A549 (cell line): ENCODE measurements around the gene CXCL12. TPM values are rescaled to one million over a fixed set of nuclear protein-coding genes. Genes with fewer than 3 reads are reported as not detected.

Experiments used
- ATAC-seq, 2 experiments: fragments of 200-7000 bp in 1 of 2; fragments of >200 bp in 1 of 2; cut with Nextera tagmentation in 1 of 2; cut with Tn5 transposase in 1 of 2; 3 replicates each; pipeline versions ENCODE4 v1.8.0 to v1.9.1; 2018 to 2020; ENCODE audit warnings: mild to moderate bottlenecking in 1 of 2, moderate library complexity in 1 of 2
- CTCF ChIA-PET: fragments of 300-600 bp; sonication (Branson Sonifier 250); formaldehyde crosslinking; extraction: SDS; loops from one replicate; lab custom pipeline; 2021; ENCODE audit warnings: antibody characterized with exemption, inconsistent platforms; lab: Yijun Ruan, JAX
- POLR2A ChIA-PET: fragments of 350-600 bp; formaldehyde crosslinking; extraction: SDS; loops from one replicate; lab custom pipeline; 2021; ENCODE audit warnings: antibody characterized with exemption, inconsistent platforms; lab: Yijun Ruan, JAX
- DNase-seq, 2 experiments: peaks; one replicate each; pipeline versions ENCODE4 v3.0.0 to v3.0.0-alpha.2; 2011 to 2016; ENCODE audit warnings: low read depth in 1 of 2, low spot score in 1 of 2
- FAIRE-seq: peaks from 2 replicates; lab custom pipeline; 2011; peaks lifted over from hg19 to GRCh38; lab: Jason Lieb, UNC
- H3K27ac ChIP-seq, 2 experiments: fragments of >200 bp; sonication (Bioruptor Twin); formaldehyde crosslinking; 3 replicates each; pipeline ENCODE4 v1.5.1; 2016 to 2017
- H3K4me1 ChIP-seq: fragments of >200 bp; sonication (Bioruptor Twin); formaldehyde crosslinking; 3 replicates; pipeline ENCODE4 v1.6.1; 2016
- H3K4me2 ChIP-seq: fragments of >200 bp; sonication (Bioruptor Twin); formaldehyde crosslinking; 3 replicates; pipeline ENCODE4 v1.6.1; 2016
- H3K4me3 ChIP-seq: fragments of >200 bp; sonication (Bioruptor Twin); formaldehyde crosslinking; 3 replicates; pipeline ENCODE4 v1.5.1; 2016
- H3K9me3 ChIP-seq: fragments of >200 bp; sonication (Bioruptor Twin); formaldehyde crosslinking; 3 replicates; pipeline ENCODE4 v1.6.1; 2016
- BHLHE40 ChIP-seq: IDR thresholded peaks from 2 replicates; pipeline ENCODE4 v1.6.1; 2012; ENCODE audit warnings: low read depth, low read length, inconsistent platforms
- CEBPB ChIP-seq, 2 experiments: fragments of >200 bp in 1 of 2; sonication (Bioruptor Twin) in 1 of 2; formaldehyde crosslinking in 1 of 2; IDR thresholded peaks; 2 replicates each; pipeline ENCODE4 v1.6.1; 2012 to 2016
- EHF ChIP-seq: fragments of 250-450 bp; sonication (Bioruptor Pico); IDR thresholded peaks from 2 replicates; pipeline ENCODE4 v1.5.0; 2020; ENCODE audit warnings: mild to moderate bottlenecking
- EP300 ChIP-seq, 2 experiments: fragments of >200 bp; sonication (Bioruptor Twin); formaldehyde crosslinking; IDR thresholded peaks; 2 replicates in 1 of 2; 3 replicates in 1 of 2; pipeline ENCODE4 v1.6.1; 2016 to 2017
- ESRRA ChIP-seq: fragments of 150-350 bp; IDR thresholded peaks from 2 replicates; pipeline ENCODE4 v1.6.1; 2014; ENCODE audit warnings: mild to moderate bottlenecking, low read length, borderline replicate concordance
- GATA3 ChIP-seq: IDR thresholded peaks from 2 replicates; pipeline ENCODE4 v1.6.1; 2012; ENCODE audit warnings: borderline replicate concordance
- HOXB13 ChIP-seq: fragments of 250-450 bp; sonication (Bioruptor Pico); IDR thresholded peaks from 2 replicates; pipeline ENCODE4 v1.5.0; 2020; ENCODE audit warnings: low read depth, mild to moderate bottlenecking, moderate library complexity
- HOXB5 ChIP-seq: fragments of 250-450 bp; sonication (Bioruptor Pico); IDR thresholded peaks from 2 replicates; pipeline ENCODE4 v1.5.0; 2020; ENCODE audit warnings: mild to moderate bottlenecking, moderate library complexity
- JUNB ChIP-seq: fragments of >200 bp; sonication (Bioruptor Twin); formaldehyde crosslinking; IDR thresholded peaks from 2 replicates; pipeline ENCODE4 v1.6.1; 2016
- KDM5A ChIP-seq: fragments of 200-600 bp; sonication (generic); IDR thresholded peaks from 2 replicates; pipeline ENCODE4 v1.6.1; 2016; ENCODE audit warnings: antibody characterized with exemption, mild to moderate bottlenecking
- NFE2L2 ChIP-seq: fragments of 150-350 bp; conservative IDR thresholded peaks from 2 replicates; pipeline ENCODE4 v1.6.1; 2014; ENCODE audit warnings: low read length
- NR3C1 ChIP-seq: fragments of >200 bp; sonication (Bioruptor Twin); formaldehyde crosslinking; IDR thresholded peaks from 3 replicates; pipeline ENCODE4 v1.6.1; 2017
- PHF8 ChIP-seq: fragments of 200-600 bp; sonication (generic); IDR thresholded peaks from 2 replicates; pipeline ENCODE4 v1.6.1; 2016; ENCODE audit warnings: low read depth, mild to moderate bottlenecking, antibody characterized with exemption, moderate library complexity, borderline replicate concordance
- POLR2A ChIP-seq: IDR thresholded peaks from 2 replicates; pipeline ENCODE4 v1.6.1; 2012; ENCODE audit warnings: mild to moderate bottlenecking, low read length
- POLR2AphosphoS2 ChIP-seq: conservative IDR thresholded peaks from 2 replicates; pipeline ENCODE4 v1.6.1; 2012; ENCODE audit warnings: low read length, improper control_type of control experiment, inconsistent platforms
- RAD21 ChIP-seq, 2 experiments: fragments of >200 bp in 1 of 2; sonication (Bioruptor Twin) in 1 of 2; formaldehyde crosslinking in 1 of 2; IDR thresholded peaks in 1 of 2; conservative IDR thresholded peaks in 1 of 2; 2 replicates in 1 of 2; 3 replicates in 1 of 2; pipeline ENCODE4 v1.6.1; 2012 to 2018; ENCODE audit warnings: inconsistent platforms in 1 of 2
- RFX5 ChIP-seq: fragments of 450-650 bp; IDR thresholded peaks from 2 replicates; pipeline ENCODE4 v1.7.1; 2014; ENCODE audit warnings: antibody characterized with exemption, mild to moderate bottlenecking, moderate library complexity
- RNF2 ChIP-seq: fragments of 200-600 bp; sonication (generic); IDR thresholded peaks from 2 replicates; pipeline ENCODE4 v1.6.1; 2016; ENCODE audit warnings: low read depth, mild to moderate bottlenecking, antibody characterized with exemption, moderate library complexity, borderline replicate concordance
- TFCP2L1 ChIP-seq: fragments of 250-450 bp; sonication (Bioruptor Pico); IDR thresholded peaks from 2 replicates; pipeline ENCODE4 v1.5.0; 2021; ENCODE audit warnings: mild to moderate bottlenecking
- ZC3H11A ChIP-seq: fragments of 450-650 bp; IDR thresholded peaks from 2 replicates; pipeline ENCODE4 v1.6.1; 2014; ENCODE audit warnings: antibody characterized with exemption, mild to moderate bottlenecking
- ZFP36 ChIP-seq: fragments of 450-650 bp; IDR thresholded peaks from 2 replicates; pipeline ENCODE4 v1.6.1; 2014; ENCODE audit warnings: borderline replicate concordance; ENCODE audit not compliant: partially characterized antibody
- WGBS: methylation state at CpG from one replicate; pipeline ENCODE4 v1.1.6; 2017; ENCODE audit errors: missing lambda C conversion rate; 5-methylcytosine and 5-hydroxymethylcytosine counted together
- polyA plus RNA-seq, 4 experiments: library from polyadenylated mRNA; depleted of rRNA in 3 of 4; stranded (reverse); fragments of >200 nt; fragmentation: RNase III in 1 of 4; extraction: RNeasy Plus Mini Kit Qiagen cat#74134 plus additional on column Dnase treatment in 1 of 4; gene quantifications; 2 replicates in 3 of 4; 3 replicates in 1 of 4; pipeline ENCODE4 v1.2.3, GENCODE V29; 2011 to 2017
- TF ChIP-seq, protein P1 (sequence below): fragments of 200-600 bp; sonication (generic); IDR thresholded peaks from 2 replicates; pipeline ENCODE4 v1.6.1; 2016; ENCODE audit warnings: antibody characterized with exemption, mild to moderate bottlenecking, moderate library complexity
- TF ChIP-seq, protein P2 (sequence below): fragments of >200 bp; sonication (Bioruptor Twin); formaldehyde crosslinking; IDR thresholded peaks from 3 replicates; pipeline ENCODE4 v1.6.1; 2016
- TF ChIP-seq, protein P3 (sequence below): IDR thresholded peaks from 2 replicates; pipeline ENCODE4 v1.6.1; 2012; ENCODE audit warnings: low read depth, borderline replicate concordance

CXCL12 gene
- polyA plus RNA-seq, 2 of the 4 experiments (the other 2 are of a cell fraction), result 0.13 to 0.17 TPM

DNA sequence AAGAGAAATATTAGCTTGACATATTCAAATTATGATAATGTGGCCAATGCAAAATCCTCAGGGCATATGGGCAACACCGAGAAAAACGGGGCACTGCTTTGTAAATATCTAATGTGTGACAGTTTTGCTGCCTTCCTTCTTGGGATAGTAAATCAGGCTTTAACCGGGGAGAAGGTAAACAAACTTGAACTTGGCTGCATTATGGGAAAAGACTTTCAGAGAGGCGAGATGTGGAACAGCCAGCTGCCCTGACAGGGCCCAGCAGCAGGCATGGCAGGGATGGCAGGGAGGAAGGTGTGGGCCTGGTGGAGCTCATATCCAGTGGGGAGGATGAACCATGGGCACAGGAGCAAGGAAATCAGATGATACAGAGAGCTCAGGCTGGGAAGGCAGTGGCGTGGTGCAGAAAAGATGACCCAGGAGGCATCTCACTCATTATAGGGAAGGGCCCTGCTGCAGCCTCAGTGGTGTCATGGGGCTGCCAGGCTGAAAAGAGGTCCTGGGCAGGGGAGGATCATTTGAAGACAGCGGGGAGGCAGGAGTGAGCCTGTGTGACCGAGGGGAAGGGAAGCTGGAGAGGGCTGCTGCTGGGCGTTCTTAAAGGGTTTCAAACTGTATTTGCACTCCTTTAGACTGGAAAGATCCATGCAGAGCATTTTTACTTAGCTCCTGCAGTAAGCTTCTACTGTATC, 26.7 kb downstream of the CXCL12 start:
- no peaks in the 10 kb centered on the region for H3K9me3 ChIP-seq
- WGBS, result 5% methylated on average over 8 of the region's 8 CpGs
- no peak for TF ChIP-seq GATA3
- TF ChIP-seq POLR2A, result no peak
- no peak for TF ChIP-seq HOXB13
- TF ChIP-seq CEBPB (IDR thresholded peaks at IDR 0.05), result no peak
- TF ChIP-seq HOXB5 (CRISPR knock-in tag), result no peak
- no peak for TF ChIP-seq PHF8
- TF ChIP-seq KDM5A, result no peak
- TF ChIP-seq EP300 (IDR thresholded peaks at IDR 0.05), result no peak
- no peak for TF ChIP-seq RFX5
- TF ChIP-seq ZC3H11A, result no peak
- TF ChIP-seq, all 56 proteins: peak for 0
- POLR2A ChIA-PET, result no interaction called here
- Histone ChIP-seq H3K4me3 (no peak overlapping the region), H3K4me2 (no peak overlapping the region), H3K27ac (no peak overlapping the region), H3K4me1 (no peaks in the 10 kb centered on the region)
- CTCF ChIA-PET, result interaction anchor here (1.0 kb wide), 1 partner anchor 668 kb away, joined by 4 read pairs; no protein-coding TSS in a partner anchor
- ATAC-seq (no peak), DNase-seq (no peak), FAIRE-seq (no peak)

DNA sequence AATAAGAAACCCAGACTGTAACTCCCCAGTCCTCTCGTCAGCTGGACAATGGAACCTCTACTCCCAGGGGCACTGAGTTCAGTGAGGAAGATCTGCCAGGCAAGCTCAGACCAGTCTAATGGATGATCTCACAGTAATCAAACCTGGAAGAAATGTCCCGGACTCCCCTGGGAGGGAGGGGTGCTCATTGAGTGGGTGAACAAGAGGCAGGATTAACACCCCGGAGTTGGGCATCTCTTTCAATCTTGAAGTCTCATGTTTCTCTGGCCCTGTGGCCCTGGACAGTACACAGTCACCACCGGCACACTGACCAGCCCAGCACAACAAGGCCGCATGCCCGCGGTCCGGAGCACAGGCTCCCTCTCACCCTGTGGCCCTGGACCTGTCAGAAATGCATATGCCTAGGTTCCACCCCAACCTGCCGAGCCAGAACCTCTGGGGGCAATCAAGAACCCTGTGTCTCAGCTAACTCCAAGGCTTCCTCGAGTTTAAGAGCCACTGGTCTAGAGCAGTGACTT, 27.8 kb downstream of the CXCL12 start:
- 16% methylated on average over 4 of the region's 10 CpGs for WGBS
- DNase-seq (no peak), FAIRE-seq (no peak), ATAC-seq (no peak)
- TF ChIP-seq, protein P1, sequence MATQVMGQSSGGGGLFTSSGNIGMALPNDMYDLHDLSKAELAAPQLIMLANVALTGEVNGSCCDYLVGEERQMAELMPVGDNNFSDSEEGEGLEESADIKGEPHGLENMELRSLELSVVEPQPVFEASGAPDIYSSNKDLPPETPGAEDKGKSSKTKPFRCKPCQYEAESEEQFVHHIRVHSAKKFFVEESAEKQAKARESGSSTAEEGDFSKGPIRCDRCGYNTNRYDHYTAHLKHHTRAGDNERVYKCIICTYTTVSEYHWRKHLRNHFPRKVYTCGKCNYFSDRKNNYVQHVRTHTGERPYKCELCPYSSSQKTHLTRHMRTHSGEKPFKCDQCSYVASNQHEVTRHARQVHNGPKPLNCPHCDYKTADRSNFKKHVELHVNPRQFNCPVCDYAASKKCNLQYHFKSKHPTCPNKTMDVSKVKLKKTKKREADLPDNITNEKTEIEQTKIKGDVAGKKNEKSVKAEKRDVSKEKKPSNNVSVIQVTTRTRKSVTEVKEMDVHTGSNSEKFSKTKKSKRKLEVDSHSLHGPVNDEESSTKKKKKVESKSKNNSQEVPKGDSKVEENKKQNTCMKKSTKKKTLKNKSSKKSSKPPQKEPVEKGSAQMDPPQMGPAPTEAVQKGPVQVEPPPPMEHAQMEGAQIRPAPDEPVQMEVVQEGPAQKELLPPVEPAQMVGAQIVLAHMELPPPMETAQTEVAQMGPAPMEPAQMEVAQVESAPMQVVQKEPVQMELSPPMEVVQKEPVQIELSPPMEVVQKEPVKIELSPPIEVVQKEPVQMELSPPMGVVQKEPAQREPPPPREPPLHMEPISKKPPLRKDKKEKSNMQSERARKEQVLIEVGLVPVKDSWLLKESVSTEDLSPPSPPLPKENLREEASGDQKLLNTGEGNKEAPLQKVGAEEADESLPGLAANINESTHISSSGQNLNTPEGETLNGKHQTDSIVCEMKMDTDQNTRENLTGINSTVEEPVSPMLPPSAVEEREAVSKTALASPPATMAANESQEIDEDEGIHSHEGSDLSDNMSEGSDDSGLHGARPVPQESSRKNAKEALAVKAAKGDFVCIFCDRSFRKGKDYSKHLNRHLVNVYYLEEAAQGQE, result no peak
- TF ChIP-seq RFX5 (no peak), RAD21 (conservative IDR thresholded peaks at IDR 0.05 in 1 of 2, IDR thresholded peaks at IDR 0.05 in 1 of 2) (no peak), POLR2AphosphoS2 (no peak), ZFP36 (no peak)
- TF ChIP-seq, protein P2, sequence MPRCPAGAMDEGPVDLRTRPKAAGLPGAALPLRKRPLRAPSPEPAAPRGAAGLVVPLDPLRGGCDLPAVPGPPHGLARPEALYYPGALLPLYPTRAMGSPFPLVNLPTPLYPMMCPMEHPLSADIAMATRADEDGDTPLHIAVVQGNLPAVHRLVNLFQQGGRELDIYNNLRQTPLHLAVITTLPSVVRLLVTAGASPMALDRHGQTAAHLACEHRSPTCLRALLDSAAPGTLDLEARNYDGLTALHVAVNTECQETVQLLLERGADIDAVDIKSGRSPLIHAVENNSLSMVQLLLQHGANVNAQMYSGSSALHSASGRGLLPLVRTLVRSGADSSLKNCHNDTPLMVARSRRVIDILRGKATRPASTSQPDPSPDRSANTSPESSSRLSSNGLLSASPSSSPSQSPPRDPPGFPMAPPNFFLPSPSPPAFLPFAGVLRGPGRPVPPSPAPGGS, result no peak
- Histone ChIP-seq H3K4me1 (no peaks in the 10 kb centered on the region), H3K4me2 (no peak overlapping the region), H3K27ac (no peak overlapping the region), H3K4me3 (no peak overlapping the region), H3K9me3 (no peaks in the 10 kb centered on the region)
- ChIA-PET POLR2A (no interaction called here), CTCF (no interaction called here)

DNA sequence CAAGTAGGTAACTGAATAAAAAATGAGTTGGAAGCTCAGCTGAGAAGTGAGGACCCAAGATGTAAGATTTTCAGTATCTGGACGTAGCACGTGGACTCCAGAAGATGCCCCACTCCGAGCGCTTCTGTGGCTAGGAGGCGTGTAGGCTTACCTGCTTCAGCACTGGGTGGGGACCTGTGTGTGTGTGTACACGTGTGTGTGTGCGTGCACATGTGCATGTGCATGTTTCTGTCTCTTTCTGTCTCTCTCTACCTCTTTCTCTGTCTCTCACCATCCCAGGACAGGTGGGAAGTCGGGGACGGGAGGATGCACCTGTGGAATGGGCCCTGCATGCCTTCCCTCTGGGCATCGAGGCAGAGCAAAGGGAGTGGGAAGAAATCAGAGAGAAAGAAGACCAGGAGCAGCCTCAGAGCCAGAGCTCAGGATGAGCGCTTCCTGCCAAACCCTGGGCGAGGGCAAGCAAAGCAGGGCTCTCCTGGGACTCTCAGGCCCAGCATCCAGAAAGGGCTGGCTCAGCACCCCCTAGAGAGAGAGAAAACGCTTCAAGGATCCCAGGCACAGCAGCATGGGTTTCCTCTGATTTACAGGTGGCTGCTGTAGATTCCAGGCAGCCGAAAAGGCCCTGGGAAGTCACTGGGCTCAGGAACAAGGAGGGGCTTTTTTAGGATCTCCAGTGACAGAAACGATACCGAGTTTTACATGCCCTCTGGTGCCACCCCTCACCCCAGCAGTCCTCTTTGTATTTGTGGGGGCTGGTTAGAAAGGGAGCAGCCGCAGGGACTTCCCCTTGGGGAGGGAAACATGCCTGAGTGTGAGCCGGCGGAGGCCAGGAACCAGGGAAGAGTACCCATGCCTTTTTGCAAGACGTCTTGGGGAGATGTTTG, 28.5 kb downstream of the CXCL12 start:
- DNase-seq (no peak), ATAC-seq (no peak), FAIRE-seq (no peak)
- Histone ChIP-seq H3K4me2 (no peak overlapping the region), H3K27ac (no peak overlapping the region), H3K4me1 (no peaks in the 10 kb centered on the region), H3K9me3 (no peaks in the 10 kb centered on the region), H3K4me3 (no peak overlapping the region)
- WGBS, result 15% methylated on average over 20 of the region's 20 CpGs
- ChIA-PET CTCF (no interaction called here), POLR2A (no interaction called here)
- no peak for TF ChIP-seq NFE2L2
- TF ChIP-seq ZC3H11A, result no peak
- TF ChIP-seq NR3C1, result no peak
- no peak for TF ChIP-seq BHLHE40
- no peak for TF ChIP-seq ZFP36
- TF ChIP-seq, protein P3, sequence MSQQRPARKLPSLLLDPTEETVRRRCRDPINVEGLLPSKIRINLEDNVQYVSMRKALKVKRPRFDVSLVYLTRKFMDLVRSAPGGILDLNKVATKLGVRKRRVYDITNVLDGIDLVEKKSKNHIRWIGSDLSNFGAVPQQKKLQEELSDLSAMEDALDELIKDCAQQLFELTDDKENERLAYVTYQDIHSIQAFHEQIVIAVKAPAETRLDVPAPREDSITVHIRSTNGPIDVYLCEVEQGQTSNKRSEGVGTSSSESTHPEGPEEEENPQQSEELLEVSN, result no peak
- TF ChIP-seq RNF2, result no peak
- TF ChIP-seq ESRRA, result no peak
- no peak for TF ChIP-seq TFCP2L1
- TF ChIP-seq JUNB, result no peak
- TF ChIP-seq, protein P2, result no peak
- TF ChIP-seq EHF, result no peak
- no peak for TF ChIP-seq HOXB5 (CRISPR knock-in tag)
- TF ChIP-seq HOXB13, result no peak
